Breast epithelium (tissue), 3 donors: ENCODE results near the gene VEGFA.

Experiments used
- POLR2A ChIP-seq: fragments of 450-650 bp; IDR thresholded peaks from one replicate; pipeline ENCODE4 v1.6.1; 2016; ENCODE audit warnings: antibody characterized with exemption, mild to moderate bottlenecking, moderate library complexity
- TF ChIP-seq, protein P1 (sequence below), 3 donors: fragments of 450-650 bp; IDR thresholded peaks; one replicate each; pipeline ENCODE4 v1.5.1; 2016 to 2017; ENCODE audit warnings: antibody characterized with exemption in 3 of 3, mild to moderate bottlenecking in 3 of 3, moderate library complexity in 3 of 3

DNA sequence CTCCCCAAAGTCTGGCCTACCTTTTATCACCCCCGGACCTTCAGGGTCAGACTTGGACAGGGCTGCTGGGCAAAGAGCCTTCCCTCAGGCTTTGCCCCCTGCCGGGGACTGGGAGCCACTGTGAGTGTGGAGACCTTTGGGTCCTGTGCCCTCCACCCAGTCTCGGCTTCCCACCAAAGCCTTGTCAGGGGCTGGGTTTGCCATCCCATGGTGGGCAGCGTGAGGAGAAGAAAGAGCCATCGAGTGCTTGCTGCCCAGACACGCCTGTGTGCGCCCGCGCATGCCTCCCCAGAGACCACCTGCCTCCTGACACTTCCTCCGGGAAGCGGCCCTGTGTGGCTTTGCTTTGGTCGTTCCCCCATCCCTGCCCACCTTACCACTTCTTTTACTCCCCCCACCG is 10.3 kb downstream of the VEGFA start:
- TF ChIP-seq, protein P1, sequence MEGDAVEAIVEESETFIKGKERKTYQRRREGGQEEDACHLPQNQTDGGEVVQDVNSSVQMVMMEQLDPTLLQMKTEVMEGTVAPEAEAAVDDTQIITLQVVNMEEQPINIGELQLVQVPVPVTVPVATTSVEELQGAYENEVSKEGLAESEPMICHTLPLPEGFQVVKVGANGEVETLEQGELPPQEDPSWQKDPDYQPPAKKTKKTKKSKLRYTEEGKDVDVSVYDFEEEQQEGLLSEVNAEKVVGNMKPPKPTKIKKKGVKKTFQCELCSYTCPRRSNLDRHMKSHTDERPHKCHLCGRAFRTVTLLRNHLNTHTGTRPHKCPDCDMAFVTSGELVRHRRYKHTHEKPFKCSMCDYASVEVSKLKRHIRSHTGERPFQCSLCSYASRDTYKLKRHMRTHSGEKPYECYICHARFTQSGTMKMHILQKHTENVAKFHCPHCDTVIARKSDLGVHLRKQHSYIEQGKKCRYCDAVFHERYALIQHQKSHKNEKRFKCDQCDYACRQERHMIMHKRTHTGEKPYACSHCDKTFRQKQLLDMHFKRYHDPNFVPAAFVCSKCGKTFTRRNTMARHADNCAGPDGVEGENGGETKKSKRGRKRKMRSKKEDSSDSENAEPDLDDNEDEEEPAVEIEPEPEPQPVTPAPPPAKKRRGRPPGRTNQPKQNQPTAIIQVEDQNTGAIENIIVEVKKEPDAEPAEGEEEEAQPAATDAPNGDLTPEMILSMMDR (IDR thresholded peaks at IDR 0.05) = peak in 1 of 3 donors; percentile 28
- TF ChIP-seq POLR2A = no peak
